Small intestine (tissue), 16 donors: Measurements from ENCODE around the gene DSEL. TPM values are rescaled to one million over a fixed set of nuclear protein-coding genes. Genes with fewer than 3 reads are reported as not detected.

Experiments used
- DNase-seq, 2 donors: peaks; one replicate each; pipeline versions ENCODE4 v3.0.0 to v3.0.0-alpha.2; 2013
- FAIRE-seq: peaks from 2 replicates; lab custom pipeline; 2012; peaks lifted over from hg19 to GRCh38; lab: Jason Lieb, UNC
- H3K27ac ChIP-seq, 3 donors: one replicate each; pipeline ENCODE4 v1.5.1; 2013; ENCODE audit warnings: low read length in 2 of 3, mild to moderate bottlenecking in 2 of 3, control low read depth in 1 of 3, inconsistent platforms in 1 of 3, low read depth in 1 of 3, moderate library complexity in 1 of 3
- H3K27me3 ChIP-seq, 3 donors: one replicate each; pipeline ENCODE4 v1.6.1; 2013; ENCODE audit warnings: low read length in 3 of 3, inconsistent platforms in 1 of 3; ENCODE audit not compliant: control insufficient read depth in 3 of 3, insufficient read depth in 3 of 3
- H3K36me3 ChIP-seq, 3 donors: one replicate each; pipeline ENCODE4 v1.6.1; 2013; ENCODE audit warnings: low read length in 3 of 3, inconsistent platforms in 1 of 3, low read depth in 1 of 3, mild to moderate bottlenecking in 1 of 3, moderate library complexity in 1 of 3; ENCODE audit not compliant: control insufficient read depth in 3 of 3, insufficient read depth in 2 of 3
- H3K4me1 ChIP-seq, 3 donors: one replicate each; pipeline ENCODE4 v1.6.1; 2013; ENCODE audit warnings: low read length in 2 of 3, inconsistent platforms in 1 of 3, low read depth in 1 of 3, mild to moderate bottlenecking in 1 of 3, moderate library complexity in 1 of 3; ENCODE audit not compliant: control insufficient read depth in 3 of 3, insufficient read depth in 2 of 3
- H3K4me3 ChIP-seq, 3 donors: one replicate each; pipeline ENCODE4 v1.5.1; 2013; ENCODE audit warnings: low read length in 3 of 3, control low read depth in 1 of 3, inconsistent platforms in 1 of 3, low read depth in 1 of 3, mild to moderate bottlenecking in 1 of 3, moderate library complexity in 1 of 3
- H3K9me3 ChIP-seq, 2 donors: one replicate each; pipeline ENCODE4 v1.6.1; 2013; ENCODE audit warnings: low read depth in 1 of 2, low read length in 1 of 2; ENCODE audit not compliant: control insufficient read depth in 2 of 2, insufficient read depth in 1 of 2
- WGBS, 3 donors: extraction: QIAGEN DNeasy Blood & Tissue Kit; methylation state at CpG; one replicate each; pipeline ENCODE4 v1.1.7; 2013; 5-methylcytosine and 5-hydroxymethylcytosine counted together
- long read RNA-seq, 10 donors: transcript quantifications; one replicate each; lab custom pipeline, GENCODE V29; 2026
- polyA plus RNA-seq, 4 donors: library from polyadenylated mRNA; stranded (reverse) in 3 of 4; unstranded in 1 of 4; fragments of 200-250 nt in 3 of 4; fragments of 120-200 nt in 1 of 4; gene quantifications; one replicate each; pipeline versions ENCODE4 v1.2.1 to v1.2.3, GENCODE V29; 2013
- donor health status: healthy with polysubstance abuse.
- donor health status: control.
- donor health status: control.
- donor health status: Bipolar disorder and iron deficiency.
- donor health status: healthy.

The DSEL gene
- 1 to 10 TPM in 2 of 4 donors, under 1 TPM in 1, not detected in 1; 0.27 to 5.7 (median 1.3) TPM for polyA plus RNA-seq
- long read RNA-seq, donor 1: 0 reads
- long read RNA-seq, donor 2, full-length matches to known transcripts: 1 of 1 reads
- long read RNA-seq, donor 2, partial matches to known transcripts: 0 of 1 reads
- long read RNA-seq, donor 2, other reads (novel, unspliced or antisense): 0 of 1 reads
- long read RNA-seq, donor 3, full-length matches to known transcripts: 2 of 2 reads
- long read RNA-seq, donor 3, partial matches to known transcripts: 0 of 2 reads
- long read RNA-seq, donor 3, other reads (novel, unspliced or antisense): 0 of 2 reads
- long read RNA-seq, donor 4: 0 reads
- long read RNA-seq, donor 5, full-length matches to known transcripts: 1 of 1 reads
- long read RNA-seq, donor 5, partial matches to known transcripts: 0 of 1 reads
- long read RNA-seq, donor 5, other reads (novel, unspliced or antisense): 0 of 1 reads
- long read RNA-seq, donor 6, full-length matches to known transcripts: 3 of 3 reads
- long read RNA-seq, donor 6, partial matches to known transcripts: 0 of 3 reads
- long read RNA-seq, donor 6, other reads (novel, unspliced or antisense): 0 of 3 reads
- long read RNA-seq, donor 7, full-length matches to known transcripts: 2 of 2 reads
- long read RNA-seq, donor 7, partial matches to known transcripts: 0 of 2 reads
- long read RNA-seq, donor 7, other reads (novel, unspliced or antisense): 0 of 2 reads
- long read RNA-seq, donor 8, full-length matches to known transcripts: 1 of 1 reads
- long read RNA-seq, donor 8, partial matches to known transcripts: 0 of 1 reads
- long read RNA-seq, donor 8, other reads (novel, unspliced or antisense): 0 of 1 reads
- long read RNA-seq, donor 9: 0 reads
- long read RNA-seq, donor 10, full-length matches to known transcripts: 6 of 6 reads
- long read RNA-seq, donor 10, partial matches to known transcripts: 0 of 6 reads
- long read RNA-seq, donor 10, other reads (novel, unspliced or antisense): 0 of 6 reads

DNA sequence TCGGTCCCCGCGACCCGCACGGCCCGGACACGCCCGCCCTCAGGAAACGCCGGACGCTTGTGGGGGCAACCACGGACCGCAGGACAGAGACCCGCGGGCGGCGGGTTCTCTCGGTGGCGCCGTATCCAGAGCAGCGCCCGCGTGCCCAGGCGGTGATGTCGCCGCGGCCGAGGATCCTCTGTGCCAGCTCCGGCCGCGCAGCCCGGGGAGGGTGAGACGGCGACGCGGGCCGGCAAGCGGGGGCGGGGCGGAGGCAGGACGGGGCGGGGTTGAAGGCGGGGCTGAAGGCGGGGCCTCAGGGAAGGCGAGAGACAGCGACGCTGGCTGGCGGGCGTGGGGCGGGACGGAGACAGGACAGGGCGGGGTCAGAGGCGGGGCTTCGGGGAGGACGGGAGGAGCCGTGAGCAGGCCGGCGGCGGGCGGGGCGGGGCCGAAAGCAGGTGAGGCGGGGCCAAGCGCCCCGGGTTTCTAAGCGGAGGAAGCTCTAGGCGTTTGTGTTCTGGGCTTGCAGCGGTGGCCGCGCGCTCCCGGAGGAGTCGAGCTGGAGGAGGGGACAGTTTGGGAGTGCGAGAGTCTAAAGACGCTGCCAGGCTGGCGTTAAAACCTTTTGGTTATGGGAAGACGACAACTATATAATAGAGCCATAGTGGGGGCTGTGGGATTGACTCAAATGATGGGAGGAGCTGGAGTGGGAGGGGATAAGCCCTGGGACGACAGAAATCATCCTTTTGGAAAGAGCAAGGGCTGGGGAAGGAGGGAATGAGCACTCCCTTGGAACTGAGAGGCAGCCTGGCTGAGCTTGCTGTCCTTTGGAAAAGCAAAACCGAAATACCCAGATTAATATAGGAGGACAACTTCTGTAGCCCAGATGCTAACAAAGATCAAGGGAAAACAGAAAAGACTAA is at the start of gene DSEL:
DSEL (minus strand) TSS at position 182 of the 905 bp plus-strand sequence. CDS start 2,112 bp downstream, outside the sequence.
- Histone ChIP-seq H3K27me3 (peaks cover 0 to 3% (median 0%) of the 10 kb centered on the region in 3 donors), H3K9me3 (no peaks in the 10 kb centered on the region), H3K36me3 (no peaks in the 10 kb centered on the region), H3K4me3 (peak within 1 kb of the TSS; percentile 49 to 81 (median 77)), H3K27ac (peak within 1 kb of the TSS; percentile 57 to 87 (median 71)), H3K4me1 (peaks cover 0 to 14% (median 5%) of the 10 kb centered on the region in 3 donors)
- 0 to 1% (median 1%) methylated on average over 74 to 79 of the region's 79 CpGs for WGBS, 3 donors
- no peak for FAIRE-seq
- DNase-seq: peak; percentile 93 to 98

DNA sequence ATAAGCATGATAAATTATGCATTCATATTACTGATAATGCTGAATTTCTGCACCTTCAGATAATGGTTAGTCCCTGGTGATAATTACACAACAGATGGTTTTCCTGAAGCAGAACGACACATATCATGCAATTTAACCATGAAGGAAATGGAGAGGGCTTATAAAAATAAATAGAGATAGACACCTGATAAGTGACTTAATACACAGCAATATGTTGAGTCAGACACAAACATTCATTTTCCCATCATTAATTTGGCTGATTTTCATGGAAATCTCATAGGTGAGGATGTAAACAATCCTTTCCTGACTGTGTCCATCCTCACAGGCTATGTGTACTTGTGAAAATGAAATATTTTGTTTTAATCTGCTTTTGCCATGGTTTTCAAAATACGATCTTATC is 36.9 kb upstream of the DSEL start:
- Histone ChIP-seq H3K27me3 (no peaks in the 10 kb centered on the region), H3K4me1 (no peaks in the 10 kb centered on the region), H3K36me3 (no peaks in the 10 kb centered on the region), H3K9me3 (no peaks in the 10 kb centered on the region), H3K4me3 (no peak overlapping the region), H3K27ac (no peak overlapping the region)
- FAIRE-seq: no peak
- no peak for DNase-seq
- 41 to 54% (median 49%) methylated on average over 2 of the region's 2 CpGs for WGBS, 3 donors

DNA sequence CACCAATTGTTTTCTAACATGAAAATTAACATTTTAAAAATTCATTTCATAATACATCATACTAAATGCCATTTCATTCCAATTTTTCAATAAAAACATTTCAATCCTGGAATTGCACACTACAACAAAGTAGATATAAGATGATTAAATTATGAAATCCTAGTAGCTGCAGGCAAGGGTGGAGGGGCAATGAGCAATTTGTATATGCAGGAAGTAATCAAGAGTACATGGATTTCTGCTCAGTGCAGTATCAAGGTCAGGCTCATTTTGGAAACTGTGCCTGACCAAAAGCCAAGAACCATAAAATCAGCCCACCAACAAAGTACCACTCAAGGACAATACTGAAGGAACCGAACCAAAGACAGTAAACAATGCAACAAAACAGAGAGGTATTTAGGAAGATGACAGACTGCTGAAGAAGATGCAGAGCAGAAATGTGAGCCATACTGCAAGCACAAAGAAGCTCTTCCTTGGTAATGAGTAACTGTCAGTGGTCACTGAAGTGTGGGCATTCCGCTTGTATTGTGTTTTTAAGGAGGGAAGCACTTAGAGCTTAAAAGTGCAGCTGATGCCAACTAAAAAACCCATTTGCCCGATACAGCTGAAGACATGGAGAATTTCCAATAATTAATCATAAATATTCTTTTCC is 34.5 kb upstream of the DSEL start:
- H3K27me3 ChIP-seq: no peaks in the 10 kb centered on the region
- no peak overlapping the region for H3K27ac ChIP-seq
- no peak overlapping the region for H3K4me3 ChIP-seq
- 58 to 78% (median 72%) methylated on average over 3 of the region's 3 CpGs for WGBS, 3 donors
- H3K36me3 ChIP-seq: no peaks in the 10 kb centered on the region
- no peaks in the 10 kb centered on the region for H3K4me1 ChIP-seq
- FAIRE-seq (no peak), DNase-seq (no peak)
- no peaks in the 10 kb centered on the region for H3K9me3 ChIP-seq

GRCh38 chr18:67549946-67550345 is 33.4 kb upstream of the DSEL start:
- no peaks in the 10 kb centered on the region for H3K27me3 ChIP-seq
- no peak overlapping the region for H3K27ac ChIP-seq
- H3K4me1 ChIP-seq: no peaks in the 10 kb centered on the region
- WGBS, 3 donors: 36 to 39% (median 38%) methylated on average over 4 of the region's 4 CpGs
- no peak for FAIRE-seq
- DNase-seq: no peak
- H3K36me3 ChIP-seq: no peaks in the 10 kb centered on the region
- H3K4me3 ChIP-seq: no peak overlapping the region
- H3K9me3 ChIP-seq: no peaks in the 10 kb centered on the region

GRCh38 chr18:67545681-67546080 is 29.2 kb upstream of the DSEL start:
- no peaks in the 10 kb centered on the region for H3K36me3 ChIP-seq
- no peak overlapping the region for H3K4me3 ChIP-seq
- DNase-seq: no peak
- no peaks in the 10 kb centered on the region for H3K27me3 ChIP-seq
- H3K9me3 ChIP-seq: no peaks in the 10 kb centered on the region
- H3K27ac ChIP-seq: no peak overlapping the region
- no peak for FAIRE-seq
- H3K4me1 ChIP-seq: no peaks in the 10 kb centered on the region

DNA sequence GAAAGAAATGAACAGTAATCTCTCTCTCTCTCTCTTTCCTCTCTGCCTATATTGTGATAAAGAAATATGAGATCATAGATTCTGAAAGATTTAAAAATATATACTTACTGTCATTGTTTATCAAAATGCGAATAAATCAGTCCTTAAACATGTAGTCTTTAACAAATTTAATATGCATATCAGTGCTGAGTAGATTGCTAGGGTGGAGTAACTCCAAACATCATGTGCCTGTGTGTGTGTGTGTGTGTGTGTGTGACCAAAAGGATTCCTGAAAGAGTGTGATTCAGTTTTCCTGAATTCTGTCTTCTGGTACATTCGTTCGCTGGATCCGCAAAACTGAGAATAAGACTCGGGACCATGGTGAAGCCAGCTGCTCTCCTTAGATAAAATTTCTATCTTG is 24.0 kb upstream of the DSEL start:
- Histone ChIP-seq H3K4me3 (no peak overlapping the region), H3K9me3 (no peaks in the 10 kb centered on the region), H3K27me3 (no peaks in the 10 kb centered on the region), H3K36me3 (no peaks in the 10 kb centered on the region), H3K27ac (no peak overlapping the region), H3K4me1 (no peaks in the 10 kb centered on the region)
- DNase-seq: no peak
- WGBS, 3 donors: 77 to 93% (median 81%) methylated on average over 5 of the region's 5 CpGs
- no peak for FAIRE-seq

DNA sequence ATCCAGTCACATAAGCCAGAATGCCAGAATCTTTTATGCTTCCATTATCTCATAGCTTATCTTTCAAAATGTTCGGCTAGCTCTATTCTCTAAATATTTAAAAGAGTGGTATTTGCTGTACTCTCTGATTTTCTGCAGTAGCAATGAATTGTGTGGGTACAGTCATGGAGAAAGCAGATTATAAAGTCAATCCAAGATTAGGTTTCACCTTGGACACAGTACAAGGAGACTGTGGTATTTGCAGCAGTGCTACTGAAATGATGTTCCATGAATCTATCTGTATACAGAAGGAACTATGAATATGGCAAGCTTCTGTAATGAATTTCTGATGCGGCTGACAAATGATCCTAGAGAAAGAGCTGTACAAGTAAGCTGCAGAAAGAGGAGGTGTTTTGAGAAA is 15.4 kb upstream of the DSEL start:
- 86 to 90% (median 89%) methylated on average over 2 of the region's 2 CpGs for WGBS, 3 donors
- Histone ChIP-seq H3K27me3 (peaks cover 0 to 2% (median 0%) of the 10 kb centered on the region in 3 donors), H3K27ac (no peak overlapping the region), H3K9me3 (no peaks in the 10 kb centered on the region), H3K4me1 (no peaks in the 10 kb centered on the region), H3K36me3 (no peaks in the 10 kb centered on the region), H3K4me3 (no peak overlapping the region)
- no peak for DNase-seq
- no peak for FAIRE-seq
